ENCODE results near the gene CBARP.

The CBARP gene

DNA sequence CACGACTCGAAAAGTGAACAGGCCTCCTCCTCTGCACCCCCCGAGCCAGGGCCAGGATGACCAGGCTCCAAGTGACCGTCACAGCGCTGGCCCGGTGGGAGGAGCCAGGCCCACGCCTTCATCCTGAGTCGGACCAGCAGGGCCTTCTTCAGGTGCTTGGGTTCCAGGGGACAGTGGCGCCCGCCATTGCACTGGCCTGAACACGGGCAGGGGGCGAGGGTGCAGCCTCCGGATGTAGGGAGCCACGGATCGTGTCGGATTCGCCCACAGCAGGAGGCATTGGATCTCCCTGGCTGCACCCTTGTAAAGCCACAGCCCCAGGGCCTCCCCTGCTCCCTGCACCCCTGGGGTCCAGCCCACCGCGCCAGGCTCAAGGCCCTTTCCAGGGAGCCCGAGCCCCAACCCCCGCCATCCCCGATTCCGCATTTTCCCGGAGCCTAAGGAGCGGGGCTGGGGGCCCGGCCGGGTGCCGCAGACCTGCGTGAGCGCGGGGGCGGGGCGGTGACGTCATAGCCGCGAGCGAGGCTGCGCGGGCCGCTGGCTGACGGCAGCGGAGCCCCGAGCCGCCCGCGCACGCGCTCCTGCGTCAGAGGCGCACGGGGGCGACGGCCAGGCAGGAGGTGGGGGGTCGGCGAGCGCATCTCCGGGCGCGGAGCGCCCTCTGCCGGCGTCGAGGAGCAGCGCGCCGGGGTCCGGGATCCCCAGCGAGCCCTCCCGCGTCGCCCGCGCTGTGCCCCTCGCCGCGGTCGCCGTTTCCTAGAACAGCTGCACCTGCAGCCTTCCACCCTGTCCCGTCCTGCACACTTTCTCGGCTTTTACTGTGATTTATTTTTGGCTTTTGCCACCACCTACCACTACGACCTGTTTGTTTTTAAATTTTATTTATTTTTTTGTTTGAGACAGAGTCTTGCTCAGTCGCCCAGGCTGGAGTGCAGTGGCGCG lies 2.3 kb upstream of the CBARP start:
- DNase-seq (ENCODE audit: low read depth in 2 of 2): peak; percentile 90 to 96

- DNase-seq (ENCODE audit: low read depth in 2 of 2): no peak
These were observed 1.6 kb upstream of the CBARP start for GRCh38 chr19:1239420-1239795.

- no peak for DNase-seq (ENCODE audit: low read depth in 2 of 2)
These were observed 831 bp upstream of the CBARP start for GRCh38 chr19:1238369-1239303.

GRCh38 chr19:1237027-1237659 lies 662 bp downstream of the CBARP start:
- DNase-seq (ENCODE audit: low read depth in 2 of 2): no peak

DNA sequence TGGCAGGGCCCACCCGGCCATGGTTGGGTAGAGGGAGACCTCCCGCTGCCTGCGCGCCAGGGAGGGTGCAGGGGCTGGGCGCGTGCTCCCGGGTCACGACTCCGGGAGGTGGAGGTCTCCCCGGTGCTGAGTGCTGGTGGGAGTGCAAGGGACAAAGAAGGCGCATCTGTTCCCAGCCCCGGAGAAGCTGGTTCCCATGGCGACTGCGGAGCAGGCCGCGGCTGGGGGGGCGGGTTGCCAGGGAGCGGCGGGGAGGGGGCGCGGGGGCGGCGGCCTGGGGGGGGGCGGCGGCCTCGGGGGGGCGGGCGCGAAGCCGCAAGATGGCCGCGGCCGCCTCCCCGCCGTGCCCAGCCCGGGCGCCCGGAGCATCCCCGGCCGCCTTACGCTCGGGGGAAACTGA lies 1.2 kb downstream of the CBARP start:
- no peak for DNase-seq (ENCODE audit: low read depth in 2 of 2)

GRCh38 chr19:1235625-1236538 lies 1.9 kb downstream of the CBARP start:
- no peak for DNase-seq (ENCODE audit: low read depth in 2 of 2)

DNA sequence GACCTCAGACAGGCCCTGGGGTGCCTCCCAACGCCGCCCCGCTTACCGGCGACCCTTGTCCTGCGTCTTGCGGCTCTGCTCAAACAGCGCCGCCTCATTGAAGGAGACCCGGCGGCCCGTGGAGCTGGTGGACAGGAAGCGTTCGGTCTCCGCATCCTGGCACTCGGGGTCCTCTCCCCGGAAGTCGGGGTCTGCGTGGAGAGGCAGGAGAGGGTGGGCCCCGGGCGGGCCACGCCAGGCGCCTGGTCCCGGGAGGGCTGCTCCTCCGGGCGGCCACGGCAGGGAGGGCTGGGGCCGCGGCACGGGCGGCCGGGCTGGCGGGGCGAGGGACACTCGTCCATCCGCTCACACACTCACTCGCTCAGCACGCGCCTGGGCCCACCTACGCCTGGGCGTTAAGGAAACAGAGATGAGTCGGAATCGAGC lies 2.8 kb downstream of the CBARP start:
- no peak for DNase-seq (ENCODE audit: low read depth in 2 of 2)

- no peak for DNase-seq (ENCODE audit: low read depth in 2 of 2)
These were observed 3.5 kb downstream of the CBARP start for GRCh38 chr19:1234051-1234954.

GRCh38 chr19:1233115-1233667 lies 4.6 kb downstream of the CBARP start:
- no peak for DNase-seq (ENCODE audit: low read depth in 2 of 2)

DNA sequence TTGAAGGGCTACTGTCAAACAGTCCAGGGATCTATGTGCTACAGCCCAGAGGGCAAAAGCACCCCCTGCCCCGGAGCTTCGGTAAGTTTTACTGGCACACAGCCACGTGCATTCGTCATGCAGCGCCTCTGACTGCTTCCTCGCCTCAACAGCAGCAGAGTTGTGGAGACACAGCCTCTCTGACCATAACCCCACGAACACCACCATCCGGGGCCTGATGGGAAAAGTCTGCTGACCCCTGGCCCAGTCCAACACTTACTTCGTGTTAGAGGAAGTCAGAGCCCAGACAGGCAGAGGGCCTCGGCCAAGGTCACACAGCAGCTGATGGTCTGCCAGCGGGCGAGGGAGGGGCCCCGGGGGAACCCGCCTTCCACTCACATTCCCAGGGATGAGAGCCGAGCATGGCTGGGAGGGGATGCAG lies 5.1 kb downstream of the CBARP start:
- no peak for DNase-seq (ENCODE audit: low read depth in 2 of 2)

GRCh38 chr19:1231729-1232637 lies 5.8 kb downstream of the CBARP start:
- no peak for DNase-seq (ENCODE audit: low read depth in 2 of 2)

DNA sequence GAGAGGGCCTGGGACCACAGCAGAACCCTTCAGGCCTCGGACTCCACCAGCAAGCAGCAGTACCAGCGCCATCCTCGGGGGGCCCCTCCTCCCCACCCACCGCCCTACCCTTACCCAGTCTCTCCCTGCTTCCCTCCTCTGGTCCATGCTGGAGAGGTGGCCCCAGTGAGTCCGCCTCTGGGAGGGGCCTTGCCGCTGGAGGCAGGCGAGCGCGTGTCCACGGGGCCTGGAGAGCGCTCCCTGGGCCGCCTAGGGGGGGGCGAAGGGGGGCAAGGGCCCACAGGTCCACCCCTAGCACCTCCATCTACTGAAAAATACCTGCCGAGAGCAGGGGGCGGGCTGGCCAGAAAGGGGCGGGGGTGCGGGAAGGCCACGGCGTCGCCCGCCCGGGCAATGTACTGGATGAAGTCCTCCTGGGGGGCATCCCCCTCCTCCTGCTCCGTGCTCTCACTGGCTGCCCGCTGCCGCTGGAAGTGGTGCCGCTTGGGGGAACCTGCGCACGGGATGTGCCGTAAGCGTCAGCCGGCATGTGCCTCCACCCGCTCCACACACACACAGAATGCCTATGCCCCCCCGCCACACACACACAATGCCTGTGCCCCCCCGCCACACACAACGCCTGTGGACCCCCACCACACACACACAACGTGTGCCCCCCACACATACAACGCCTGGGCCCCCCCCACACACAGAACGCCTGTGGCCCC lies 6.9 kb downstream of the CBARP start:
- no peak for DNase-seq (ENCODE audit: low read depth in 2 of 2)

- no peak for DNase-seq (ENCODE audit: low read depth in 2 of 2)
These were observed 7.7 kb downstream of the CBARP start for GRCh38 chr19:1229924-1230782.

DNA sequence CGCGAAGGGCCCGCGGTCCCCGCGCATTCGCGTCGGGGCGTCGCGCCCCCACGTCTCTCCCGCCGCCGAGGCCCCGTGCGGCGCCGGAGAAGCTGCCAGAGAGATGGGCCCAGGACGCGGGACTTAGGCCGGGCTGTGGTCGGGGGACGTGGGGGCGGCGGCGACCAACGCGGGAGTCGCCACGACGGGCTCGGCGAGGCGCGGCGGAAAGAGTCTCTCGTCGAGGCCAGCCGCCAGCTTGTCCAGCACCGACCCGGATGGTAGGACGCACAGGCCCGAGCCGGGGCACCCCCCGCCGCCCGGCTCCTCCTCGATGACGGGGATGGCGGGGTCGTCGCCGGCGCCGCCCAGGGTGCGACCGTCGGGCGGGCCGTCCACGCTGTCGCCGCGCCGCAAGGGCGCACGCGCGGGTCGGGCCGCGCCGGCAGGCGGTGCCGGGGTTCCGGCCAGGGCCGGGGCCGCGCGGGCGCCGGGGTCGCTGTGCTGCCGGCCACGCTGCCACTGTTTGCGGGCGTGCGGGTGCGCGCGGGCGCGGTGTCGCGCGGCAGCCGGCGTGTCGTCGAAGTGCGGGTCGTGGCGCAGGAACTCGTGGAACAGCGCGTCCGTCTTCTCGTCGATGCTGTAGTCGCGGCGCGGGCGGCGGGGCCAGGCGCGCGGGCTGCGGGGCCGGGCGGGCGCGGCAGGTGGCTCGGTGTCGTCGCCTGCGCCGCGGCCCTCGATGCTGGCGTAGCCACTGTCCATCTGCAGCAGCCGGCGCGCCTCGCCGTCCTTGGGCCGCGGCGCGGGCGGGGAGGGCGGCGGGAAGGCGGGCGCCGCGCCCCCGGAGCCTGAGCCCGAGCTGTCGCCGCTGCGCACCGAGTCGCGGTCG lies 8.5 kb downstream of the CBARP start:
- DNase-seq (ENCODE audit: low read depth in 2 of 2): no peak

GRCh38 chr19:1228161-1228957 lies 9.4 kb downstream of the CBARP start:
- no peak for DNase-seq (ENCODE audit: low read depth in 2 of 2)

All from activated CD4-positive, alpha-beta T cell treated with anti-CD3 and anti-CD28 coated beads for 24 hours (primary cell).